GM13976 (cell line): ENCODE data around the gene RAD51B.

Experiments used
- DNase-seq: peaks from one replicate; pipeline ENCODE4 v3.0.0; 2012; ENCODE audit warnings: low spot score
- in situ Hi-C: fragments of 300-500 bp; cut with MboI; formaldehyde crosslinking; loops from one replicate; pipeline ENCODE4 v1.12.0; 2022; ENCODE audit warnings: low sequenced_read_pairs, mixed read lengths, inconsistent platforms; ENCODE audit not compliant: unreplicated experiment
- TF ChIP-seq, protein P1 (sequence below): IDR thresholded peaks from 2 replicates; pipeline ENCODE4 v1.5.1; 2012; ENCODE audit warnings: borderline replicate concordance, mild to moderate bottlenecking; ENCODE audit not compliant: insufficient read depth; ENCODE audit errors: extremely low read depth, missing control alignments, control extremely low read depth

The RAD51B gene

GRCh38 chr14:68777644-68778043, 958.1 kb downstream of the RAD51B start:
- no peak for DNase-seq
- TF ChIP-seq, protein P1, sequence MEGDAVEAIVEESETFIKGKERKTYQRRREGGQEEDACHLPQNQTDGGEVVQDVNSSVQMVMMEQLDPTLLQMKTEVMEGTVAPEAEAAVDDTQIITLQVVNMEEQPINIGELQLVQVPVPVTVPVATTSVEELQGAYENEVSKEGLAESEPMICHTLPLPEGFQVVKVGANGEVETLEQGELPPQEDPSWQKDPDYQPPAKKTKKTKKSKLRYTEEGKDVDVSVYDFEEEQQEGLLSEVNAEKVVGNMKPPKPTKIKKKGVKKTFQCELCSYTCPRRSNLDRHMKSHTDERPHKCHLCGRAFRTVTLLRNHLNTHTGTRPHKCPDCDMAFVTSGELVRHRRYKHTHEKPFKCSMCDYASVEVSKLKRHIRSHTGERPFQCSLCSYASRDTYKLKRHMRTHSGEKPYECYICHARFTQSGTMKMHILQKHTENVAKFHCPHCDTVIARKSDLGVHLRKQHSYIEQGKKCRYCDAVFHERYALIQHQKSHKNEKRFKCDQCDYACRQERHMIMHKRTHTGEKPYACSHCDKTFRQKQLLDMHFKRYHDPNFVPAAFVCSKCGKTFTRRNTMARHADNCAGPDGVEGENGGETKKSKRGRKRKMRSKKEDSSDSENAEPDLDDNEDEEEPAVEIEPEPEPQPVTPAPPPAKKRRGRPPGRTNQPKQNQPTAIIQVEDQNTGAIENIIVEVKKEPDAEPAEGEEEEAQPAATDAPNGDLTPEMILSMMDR, result no peak
- in situ Hi-C loops, result no loop called here
